Spleen (tissue), 11 donors: ENCODE results near the gene RASA3. TPM values are rescaled to one million over a fixed set of nuclear protein-coding genes. Genes with fewer than 3 reads are reported as not detected.

Experiments used
- DNase-seq: peaks from one replicate; pipeline ENCODE4 v3.0.0-alpha.2; 2020
- H3K27ac ChIP-seq, 8 donors: fragments of 200-600 bp; sonication (generic) in 7 of 8; 1 replicate in 4 of 8; 2 replicates in 4 of 8; pipeline versions ENCODE4 v1.5.0 to v1.8.0; 2016 to 2021; ENCODE audit warnings: inconsistent platforms in 4 of 8, mild to moderate bottlenecking in 4 of 8, moderate library complexity in 1 of 8
- H3K27me3 ChIP-seq, 7 donors: fragments of 200-600 bp; sonication (generic) in 6 of 7; replicated peaks in 1 of 7; 1 replicate in 4 of 7; 2 replicates in 3 of 7; pipeline versions ENCODE4 v1.5.0 to v1.8.0; 2016 to 2021; ENCODE audit warnings: inconsistent platforms in 3 of 7, mild to moderate bottlenecking in 1 of 7
- H3K36me3 ChIP-seq, 6 donors: fragments of 200-600 bp; sonication (generic) in 5 of 6; 1 replicate in 4 of 6; 2 replicates in 2 of 6; pipeline versions ENCODE4 v1.5.0 to v1.8.0; 2016 to 2021; ENCODE audit warnings: inconsistent platforms in 2 of 6
- H3K4me1 ChIP-seq, 6 donors: fragments of 200-600 bp; sonication (generic) in 5 of 6; 1 replicate in 3 of 6; 2 replicates in 3 of 6; pipeline versions ENCODE4 v1.5.0 to v1.8.0; 2016 to 2021; ENCODE audit warnings: inconsistent platforms in 3 of 6
- H3K4me3 ChIP-seq, 8 donors: fragments of 200-600 bp; sonication (generic) in 7 of 8; 1 replicate in 4 of 8; 2 replicates in 4 of 8; pipeline versions ENCODE4 v1.5.0 to v1.8.0; 2016 to 2021; ENCODE audit warnings: inconsistent platforms in 4 of 8, mild to moderate bottlenecking in 4 of 8, moderate library complexity in 2 of 8
- H3K9me3 ChIP-seq, 8 donors: fragments of 200-600 bp; sonication (generic) in 7 of 8; 1 replicate in 4 of 8; 2 replicates in 4 of 8; pipeline versions ENCODE4 v1.5.0 to v1.8.0; 2016 to 2021; ENCODE audit warnings: inconsistent platforms in 4 of 8
- CTCF ChIP-seq, 11 experiments: fragments of 200-600 bp in 7 of 11; fragments of 450-650 bp in 4 of 11; sonication (generic) in 4 of 11; IDR thresholded peaks in 8 of 11; conservative IDR thresholded peaks in 3 of 11; 1 replicate in 7 of 11; 2 replicates in 4 of 11; pipeline versions ENCODE4 v1.4.0 to v1.8.0; 2016 to 2021; ENCODE audit warnings: antibody characterized with exemption in 11 of 11, inconsistent platforms in 4 of 11, mild to moderate bottlenecking in 1 of 11
- POLR2A ChIP-seq, 3 donors: fragments of 450-650 bp; IDR thresholded peaks; one replicate each; pipeline ENCODE4 v1.5.1; 2017; ENCODE audit warnings: antibody characterized with exemption in 3 of 3, mild to moderate bottlenecking in 1 of 3
- POLR2AphosphoS5 ChIP-seq, 3 donors: sonication (generic); formaldehyde crosslinking; IDR thresholded peaks; one replicate each; pipeline ENCODE4 v1.5.1; 2017; ENCODE audit warnings: antibody characterized with exemption in 3 of 3
- WGBS, 5 donors: extraction: QIAGEN DNeasy Blood & Tissue Kit in 3 of 5; methylation state at CpG; one replicate each; pipeline versions ENCODE4 v1.1.5 to v1.1.7; 2013 to 2018; 5-methylcytosine and 5-hydroxymethylcytosine counted together
- intact Hi-C: fragments of 100-400 bp; cut with DNase I; formaldehyde crosslinking; loops from one replicate; pipeline ENCODE4 v1.15.0; 2023; ENCODE audit warnings: low total_unique reads
- polyA plus RNA-seq, 3 donors: library from polyadenylated mRNA; stranded (reverse); fragments of 200-250 nt; gene quantifications; one replicate each; pipeline ENCODE4 v1.2.1, GENCODE V29; 2013
- total RNA-seq, 7 donors: library from RNA; depleted of rRNA in 3 of 7; stranded (reverse); fragments of >200 nt in 3 of 7; fragmentation: NEBNext Ultra II Directional in 4 of 7; extraction: Animal tissue kit (Norgen Biotek cat#: 25700) in 4 of 7; gene quantifications; one replicate each; pipeline versions ENCODE4 v1.1.0 to v1.2.1, GENCODE V29; 2016 to 2021
- donor health status: healthy with polysubstance abuse.
- donor health status: DM: no; HTN: no; CAD: no; lungs with moderate emphysema.
- donor health status: DM: no; HTN: no; CAD: no.
- donor health status: Bipolar disorder and iron deficiency.
- donor health status: healthy.
- donor health status: DM: no; HTN: no; CAD: no.
- donor health status: DM: yes; HTN: yes; CAD: no.

Gene RASA3
- total and polyA plus RNA-seq, 10 donors = 11.7 to 52.8 (median 47.7) TPM

GRCh38 chr13:114005206-114005724, 127.2 kb downstream of the RASA3 start:
- Histone ChIP-seq H3K27me3 (no peaks in the 10 kb centered on the region), H3K4me1 (no peaks in the 10 kb centered on the region), H3K36me3 (peaks cover 0 to 74% (median 29%) of the 10 kb centered on the region in 6 donors), H3K27ac (no peak overlapping the region), H3K4me3 (no peak overlapping the region), H3K9me3 (no peaks in the 10 kb centered on the region)
- 84 to 92% (median 88%) methylated on average over 15 of the region's 15 CpGs for WGBS, 5 donors
- peak; percentile 61 for DNase-seq
- peak in 1 of 3 donors; percentile 20 for TF ChIP-seq POLR2AphosphoS5 (IDR thresholded peaks at IDR 0.05)
- no peak for TF ChIP-seq CTCF (IDR thresholded peaks at IDR 0.05 in 8 of 11, conservative IDR thresholded peaks at IDR 0.05 in 3 of 11)
- no peak for TF ChIP-seq POLR2A (IDR thresholded peaks at IDR 0.05)
- intact Hi-C loops = no loop called here

GRCh38 chr13:114004420-114005205, 127.8 kb downstream of the RASA3 start:
- H3K27ac ChIP-seq = no peak overlapping the region
- intact Hi-C loops = no loop called here
- no peaks in the 10 kb centered on the region for H3K4me1 ChIP-seq
- 86 to 91% (median 89%) methylated on average over 41 of the region's 41 CpGs for WGBS, 5 donors
- H3K36me3 ChIP-seq = peaks cover 0 to 71% (median 23%) of the 10 kb centered on the region in 6 donors
- H3K4me3 ChIP-seq = no peak overlapping the region
- no peaks in the 10 kb centered on the region for H3K9me3 ChIP-seq
- no peaks in the 10 kb centered on the region for H3K27me3 ChIP-seq
- peak; percentile 61 for DNase-seq
- TF ChIP-seq POLR2AphosphoS5 (IDR thresholded peaks at IDR 0.05) (no peak), CTCF (IDR thresholded peaks at IDR 0.05 in 8 of 11, conservative IDR thresholded peaks at IDR 0.05 in 3 of 11) (no peak), POLR2A (IDR thresholded peaks at IDR 0.05) (no peak)

GRCh38 chr13:114002771-114003321, 129.6 kb downstream of the RASA3 start:
- Histone ChIP-seq H3K27me3 (no peaks in the 10 kb centered on the region), H3K9me3 (no peaks in the 10 kb centered on the region), H3K4me3 (no peak overlapping the region), H3K36me3 (peaks cover 0 to 79% (median 21%) of the 10 kb centered on the region in 6 donors), H3K4me1 (peaks cover 0 to 17% (median 5%) of the 10 kb centered on the region in 6 donors), H3K27ac (no peak overlapping the region)
- 87 to 95% (median 93%) methylated on average over 21 to 24 of the region's 24 CpGs for WGBS, 5 donors
- DNase-seq = peak; percentile 65
- intact Hi-C loops = no loop called here
- peak; percentile 29 to 56 (median 30) for TF ChIP-seq POLR2AphosphoS5 (IDR thresholded peaks at IDR 0.05)
- no peak for TF ChIP-seq POLR2A (IDR thresholded peaks at IDR 0.05)

- DNase-seq = peak; percentile 70
- Histone ChIP-seq H3K4me3 (no peak overlapping the region), H3K36me3 (peaks cover 0 to 81% (median 21%) of the 10 kb centered on the region in 6 donors), H3K27me3 (no peaks in the 10 kb centered on the region), H3K9me3 (no peaks in the 10 kb centered on the region), H3K4me1 (peaks cover 0 to 25% (median 7%) of the 10 kb centered on the region in 6 donors), H3K27ac (no peak overlapping the region)
- peak in 1 of 3 donors; percentile 42 for TF ChIP-seq POLR2AphosphoS5 (IDR thresholded peaks at IDR 0.05)
- no peak for TF ChIP-seq CTCF (IDR thresholded peaks at IDR 0.05 in 8 of 11, conservative IDR thresholded peaks at IDR 0.05 in 3 of 11)
- no peak for TF ChIP-seq POLR2A (IDR thresholded peaks at IDR 0.05)
- intact Hi-C loops = no loop called here
- WGBS, 5 donors = 90 to 93% (median 93%) methylated on average over 27 of the region's 27 CpGs
Measured at GRCh38 chr13:114002009-114002544, 130.3 kb downstream of the RASA3 start.
